Activated naive CD8-positive, alpha-beta T cell treated with anti-CD3 and anti-CD28 coated beads, Interleukin-2, amount 50 U/mL, for 24 hours (primary cell): ENCODE data around the gene GALNT12.

Experiments
- ATAC-seq: fragments of 150-1000 bp; cut with Tn5 transposase; one replicate; pipeline ENCODE4 v1.10.0; 2021
- DNase-seq: peaks from one replicate; pipeline ENCODE4 v3.0.0; 2021
- H3K27ac Mint-ChIP-seq: one replicate; pipeline ENCODE4 v1.8.0; 2021; ENCODE audit warnings: mild to moderate bottlenecking, mixed read lengths
- H3K27me3 Mint-ChIP-seq: one replicate; pipeline ENCODE4 v1.8.0; 2021; ENCODE audit warnings: mixed read lengths
- H3K36me3 Mint-ChIP-seq: one replicate; pipeline ENCODE4 v1.8.0; 2021; ENCODE audit warnings: low read depth, mixed read lengths
- H3K4me1 Mint-ChIP-seq: one replicate; pipeline ENCODE4 v1.8.0; 2021; ENCODE audit warnings: mixed read lengths
- H3K4me3 Mint-ChIP-seq: one replicate; pipeline ENCODE4 v1.8.0; 2021; ENCODE audit warnings: mild to moderate bottlenecking, moderate library complexity, mixed read lengths
- H3K9me3 Mint-ChIP-seq: one replicate; pipeline ENCODE4 v1.8.0; 2021; ENCODE audit warnings: mixed read lengths

The GALNT12 gene

GRCh38 chr9:98848450-98849149, 41.1 kb downstream of the GALNT12 start:
- peak; percentile 89 for ATAC-seq
- Mint-ChIP-seq H3K27ac (no peak overlapping the region), H3K27me3 (no peaks in the 10 kb centered on the region), H3K36me3 (no peaks in the 10 kb centered on the region), H3K9me3 (no peaks in the 10 kb centered on the region), H3K4me1 (peaks cover 8% of the 10 kb centered on the region), H3K4me3 (no peak overlapping the region)
- DNase-seq: peak; percentile 85

DNA sequence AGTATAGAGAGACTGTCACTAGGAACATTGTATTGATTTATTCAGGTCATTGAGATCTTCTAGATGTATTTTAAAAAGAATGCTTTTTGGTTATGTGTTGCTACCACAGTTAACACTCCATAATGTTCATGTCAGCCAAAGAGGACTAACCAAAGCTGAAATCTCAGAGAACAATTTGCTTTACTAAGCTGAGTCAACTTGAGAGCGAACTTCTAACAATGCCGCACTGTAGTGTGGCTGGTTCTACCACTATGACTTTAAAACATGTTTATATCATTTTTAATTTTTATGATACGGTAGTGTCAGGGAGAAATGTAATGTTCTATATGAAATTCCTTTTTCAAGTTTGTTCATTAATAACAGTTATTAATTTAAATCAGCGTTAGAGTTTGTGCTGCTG, 42.1 kb downstream of the GALNT12 start:
- Mint-ChIP-seq H3K27ac (no peak overlapping the region), H3K4me3 (no peak overlapping the region), H3K4me1 (peaks cover 8% of the 10 kb centered on the region), H3K36me3 (no peaks in the 10 kb centered on the region), H3K27me3 (no peaks in the 10 kb centered on the region), H3K9me3 (no peaks in the 10 kb centered on the region)
- no peak for DNase-seq
- ATAC-seq: no peak

GRCh38 chr9:98850851-98851729, 43.6 kb downstream of the GALNT12 start:
- Mint-ChIP-seq H3K27me3 (peaks cover 4% of the 10 kb centered on the region), H3K9me3 (peaks cover 11% of the 10 kb centered on the region), H3K36me3 (no peaks in the 10 kb centered on the region), H3K4me1 (peaks cover 8% of the 10 kb centered on the region), H3K27ac (no peak overlapping the region), H3K4me3 (no peak overlapping the region)
- DNase-seq: no peak
- no peak for ATAC-seq

GRCh38 chr9:98851730-98852459, 44.4 kb downstream of the GALNT12 start:
- no peaks in the 10 kb centered on the region for H3K36me3 Mint-ChIP-seq
- H3K4me1 Mint-ChIP-seq: peaks cover 8% of the 10 kb centered on the region
- DNase-seq: peak; percentile 44
- ATAC-seq: peak; percentile 51
- H3K27me3 Mint-ChIP-seq: peaks cover 7% of the 10 kb centered on the region
- no peak overlapping the region for H3K4me3 Mint-ChIP-seq
- no peak overlapping the region for H3K27ac Mint-ChIP-seq
- H3K9me3 Mint-ChIP-seq: peaks cover 14% of the 10 kb centered on the region

GRCh38 chr9:98852460-98852734, 44.9 kb downstream of the GALNT12 start:
- Mint-ChIP-seq H3K36me3 (no peaks in the 10 kb centered on the region), H3K9me3 (peaks cover 14% of the 10 kb centered on the region), H3K4me3 (no peak overlapping the region), H3K27me3 (peaks cover 7% of the 10 kb centered on the region), H3K4me1 (peaks cover 8% of the 10 kb centered on the region), H3K27ac (no peak overlapping the region)
- ATAC-seq: no peak
- no peak for DNase-seq

DNA sequence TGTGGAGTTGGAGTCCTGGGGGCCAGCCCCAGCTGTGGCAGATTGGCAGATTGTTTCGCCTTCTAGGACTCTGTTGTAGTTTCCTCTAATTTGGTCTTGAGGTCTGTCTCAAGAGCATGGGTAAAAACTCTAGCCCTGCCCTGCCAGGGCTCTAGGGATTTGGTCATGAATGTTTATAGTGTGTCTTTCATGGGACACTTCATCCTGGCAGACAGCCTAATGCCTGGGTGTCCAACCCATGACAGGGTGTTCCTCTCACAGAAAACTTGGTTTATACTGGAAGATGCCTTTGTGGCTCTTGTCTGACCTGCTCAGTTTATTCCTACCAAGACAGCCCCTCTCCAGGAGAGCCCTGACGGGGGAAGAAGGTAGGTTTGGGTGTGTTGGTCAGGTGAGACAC, 45.5 kb downstream of the GALNT12 start:
- ATAC-seq (no peak), DNase-seq (no peak)
- no peak overlapping the region for H3K27ac Mint-ChIP-seq
- H3K9me3 Mint-ChIP-seq: peaks cover 14% of the 10 kb centered on the region
- H3K36me3 Mint-ChIP-seq: no peaks in the 10 kb centered on the region
- no peak overlapping the region for H3K4me3 Mint-ChIP-seq
- H3K27me3 Mint-ChIP-seq: peaks cover 7% of the 10 kb centered on the region
- peaks cover 8% of the 10 kb centered on the region for H3K4me1 Mint-ChIP-seq

DNA sequence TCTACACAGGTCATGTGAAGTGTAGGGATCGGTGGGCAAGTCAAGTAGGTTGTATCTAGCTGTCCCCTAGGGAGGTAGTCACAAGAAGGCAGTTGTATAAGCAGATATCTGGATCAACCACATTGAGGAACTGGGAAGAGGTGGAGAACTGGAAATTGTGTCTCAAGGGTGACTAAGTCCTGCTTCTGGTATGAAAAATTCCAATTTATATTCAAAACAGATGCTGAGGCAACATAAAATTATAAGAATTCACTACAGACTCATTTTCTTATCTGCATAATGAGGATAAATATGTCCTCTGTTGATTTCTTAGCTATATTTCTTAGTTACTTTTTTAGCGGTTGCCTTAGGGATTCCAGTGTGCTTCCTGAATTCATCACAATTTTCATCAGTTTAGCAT, 46.8 kb downstream of the GALNT12 start:
- peaks cover 10% of the 10 kb centered on the region for H3K27me3 Mint-ChIP-seq
- H3K4me3 Mint-ChIP-seq: no peak overlapping the region
- peaks cover 8% of the 10 kb centered on the region for H3K4me1 Mint-ChIP-seq
- peaks cover 14% of the 10 kb centered on the region for H3K9me3 Mint-ChIP-seq
- no peak overlapping the region for H3K27ac Mint-ChIP-seq
- ATAC-seq (no peak), DNase-seq (no peak)
- no peaks in the 10 kb centered on the region for H3K36me3 Mint-ChIP-seq

- Mint-ChIP-seq H3K27ac (no peak overlapping the region), H3K4me1 (peaks cover 8% of the 10 kb centered on the region), H3K27me3 (peaks cover 10% of the 10 kb centered on the region), H3K36me3 (no peaks in the 10 kb centered on the region), H3K4me3 (no peak overlapping the region), H3K9me3 (peaks cover 14% of the 10 kb centered on the region)
- DNase-seq (no peak), ATAC-seq (no peak)
Measured at GRCh38 chr9:98855592-98855991, 48.1 kb downstream of the GALNT12 start.

DNA sequence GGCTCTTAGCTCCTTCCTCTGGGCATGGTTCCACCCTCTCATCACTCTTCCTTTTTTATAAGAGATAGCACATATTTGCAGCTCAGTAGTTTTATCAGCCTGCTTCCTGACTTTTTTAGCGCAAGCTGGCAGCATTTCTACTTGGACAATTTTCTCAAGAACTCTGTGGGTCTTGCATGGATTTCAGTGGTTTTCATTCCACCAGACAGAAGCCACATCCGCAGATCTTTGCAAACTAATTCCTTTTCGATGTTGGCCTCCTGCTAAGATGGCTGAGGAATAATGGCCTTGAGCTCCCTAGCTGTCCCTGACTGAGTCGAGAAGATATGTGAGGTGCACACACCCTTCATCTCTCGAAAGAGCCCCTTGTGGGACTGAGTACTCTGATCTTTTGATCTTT, 49.5 kb downstream of the GALNT12 start:
- Mint-ChIP-seq H3K4me3 (no peak overlapping the region), H3K36me3 (no peaks in the 10 kb centered on the region), H3K27me3 (peaks cover 10% of the 10 kb centered on the region), H3K9me3 (peaks cover 14% of the 10 kb centered on the region), H3K4me1 (peaks cover under 1% of the 10 kb centered on the region), H3K27ac (no peak overlapping the region)
- DNase-seq: no peak
- no peak for ATAC-seq

DNA sequence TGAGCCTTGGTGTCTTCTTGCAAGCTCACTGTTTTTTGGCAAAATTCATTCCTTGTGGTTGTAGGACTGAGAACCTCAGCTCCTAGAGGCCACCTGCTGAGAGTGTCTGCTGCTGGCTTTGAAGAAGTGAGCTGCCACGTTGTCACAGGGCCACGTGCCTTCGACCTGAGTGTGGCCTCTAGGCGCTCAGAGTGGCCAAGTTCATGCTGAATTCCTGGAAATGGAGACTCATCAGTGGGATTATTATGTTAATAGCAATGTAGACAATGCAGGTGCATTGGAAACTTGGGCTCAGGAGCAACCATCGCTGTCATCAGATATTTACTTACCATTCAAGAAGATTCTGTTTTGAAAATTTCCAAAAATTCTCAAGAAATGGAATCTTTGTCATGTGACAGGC, 52.5 kb downstream of the GALNT12 start:
- H3K4me3 Mint-ChIP-seq: no peak overlapping the region

DNA sequence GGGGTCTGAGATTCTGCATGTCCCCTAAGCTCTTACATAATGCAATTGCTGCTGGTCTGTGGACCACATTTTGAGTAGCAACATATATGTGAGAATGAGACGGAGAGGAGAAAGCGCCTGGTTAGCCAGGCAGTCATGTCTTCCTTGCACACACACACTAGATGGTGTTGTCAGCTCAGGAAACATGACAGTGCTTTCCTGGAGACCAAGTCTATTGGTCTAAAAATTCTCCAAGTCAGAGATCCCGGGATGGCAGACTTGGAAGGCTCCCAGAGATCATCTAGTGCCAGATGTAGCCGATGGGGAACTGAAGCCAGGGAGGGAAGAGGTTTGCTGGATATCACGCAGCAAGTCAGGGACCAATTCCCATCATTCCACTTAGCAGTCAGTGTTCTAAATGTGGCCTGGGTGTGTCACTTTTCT, 53.4 kb downstream of the GALNT12 start:
- DNase-seq: no peak
- no peak overlapping the region for H3K27ac Mint-ChIP-seq
- H3K4me3 Mint-ChIP-seq: no peak overlapping the region
- H3K27me3 Mint-ChIP-seq: peaks cover 16% of the 10 kb centered on the region
- H3K36me3 Mint-ChIP-seq: no peaks in the 10 kb centered on the region
- no peaks in the 10 kb centered on the region for H3K4me1 Mint-ChIP-seq
- peaks cover 3% of the 10 kb centered on the region for H3K9me3 Mint-ChIP-seq
- no peak for ATAC-seq

More for the DNA sequence above, 52.5 kb downstream of the GALNT12 start:
- no peaks in the 10 kb centered on the region for H3K4me1 Mint-ChIP-seq
- DNase-seq (no peak), ATAC-seq (no peak)
- no peak overlapping the region for H3K27ac Mint-ChIP-seq
- peaks cover 15% of the 10 kb centered on the region for H3K27me3 Mint-ChIP-seq
- no peaks in the 10 kb centered on the region for H3K36me3 Mint-ChIP-seq
- peaks cover 12% of the 10 kb centered on the region for H3K9me3 Mint-ChIP-seq

DNA sequence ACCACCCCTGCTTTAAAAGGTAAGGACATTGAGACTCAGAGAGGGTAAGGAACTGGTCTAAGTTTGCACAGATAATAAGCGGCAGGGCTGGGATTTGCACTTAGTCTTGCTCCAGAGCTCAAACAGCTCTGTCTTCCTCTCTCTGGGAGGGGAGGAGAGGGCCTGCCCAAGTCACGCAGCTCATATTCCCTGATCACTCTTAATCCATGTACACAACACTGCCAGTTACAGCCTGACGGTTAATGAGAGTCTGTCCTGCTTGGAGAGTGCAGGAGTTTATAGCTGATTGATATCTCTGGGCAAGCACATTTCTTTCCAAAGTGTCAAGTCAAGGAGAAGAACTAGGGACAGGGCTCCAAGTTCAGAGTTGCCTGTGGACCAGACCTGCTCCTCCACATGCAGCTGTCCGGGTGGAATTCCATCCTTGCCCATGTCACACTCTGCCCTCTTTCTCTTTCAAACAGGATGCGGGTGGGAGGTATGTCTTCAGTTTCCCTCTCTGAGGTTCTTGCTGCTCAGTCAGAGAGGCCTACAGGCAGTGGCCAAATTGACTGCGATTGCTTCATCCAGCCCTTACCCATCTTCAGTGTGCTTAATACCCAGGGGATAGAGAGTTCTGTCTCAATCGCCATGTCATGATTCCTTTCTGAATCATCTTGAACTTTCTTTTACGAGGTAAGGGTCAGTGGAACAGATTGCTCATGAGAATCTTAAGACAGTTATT, 54.5 kb downstream of the GALNT12 start:
- DNase-seq (no peak), ATAC-seq (peak; percentile 71)
- Mint-ChIP-seq H3K9me3 (no peaks in the 10 kb centered on the region), H3K27ac (no peak overlapping the region), H3K27me3 (peaks cover 12% of the 10 kb centered on the region), H3K4me3 (no peak overlapping the region), H3K4me1 (no peaks in the 10 kb centered on the region), H3K36me3 (no peaks in the 10 kb centered on the region)

- peaks cover 14% of the 10 kb centered on the region for H3K27me3 Mint-ChIP-seq
- no peaks in the 10 kb centered on the region for H3K4me1 Mint-ChIP-seq
Measured at GRCh38 chr9:98862936-98863335, 55.5 kb downstream of the GALNT12 start.

More at GRCh38 chr9:98862936-98863335, 55.5 kb downstream of the GALNT12 start:
- no peak for ATAC-seq
- no peaks in the 10 kb centered on the region for H3K36me3 Mint-ChIP-seq
- no peak overlapping the region for H3K27ac Mint-ChIP-seq
- no peaks in the 10 kb centered on the region for H3K9me3 Mint-ChIP-seq
- H3K4me3 Mint-ChIP-seq: no peak overlapping the region
- no peak for DNase-seq
